GM18519 (cell line): Measurements from ENCODE around the gene ICE2.

Experiments used
- ATAC-seq: cut with Tn5 transposase; IDR thresholded peaks from one replicate; pipeline ENCODE4 v1.9.1; 2021; ENCODE audit warnings: mild to moderate bottlenecking, moderate library complexity; ENCODE audit not compliant: unreplicated experiment, low FRiP score

Gene ICE2

DNA sequence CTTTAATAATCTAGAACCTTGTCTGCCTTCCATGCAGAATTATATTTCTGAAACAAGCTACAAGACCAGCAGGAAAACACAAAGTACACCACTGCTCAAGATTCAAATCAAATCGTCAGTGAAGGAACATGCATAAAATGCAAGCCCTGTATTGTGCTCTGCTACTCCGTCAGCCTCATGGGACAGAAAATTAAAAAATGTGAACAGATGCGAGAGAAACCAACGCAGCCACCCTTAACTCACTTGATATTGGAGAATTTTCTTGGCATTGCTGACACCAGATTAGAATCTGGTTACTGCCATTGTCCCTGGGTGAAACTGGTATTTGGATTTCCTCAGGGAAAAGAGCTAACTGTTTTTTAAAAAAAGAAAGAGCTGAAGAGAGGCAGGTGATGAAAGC lies 104.7 kb downstream of the ICE2 start:
- ATAC-seq: no peak

- no peak for ATAC-seq
Observed at GRCh38 chr15:60373745-60374144, 105.2 kb downstream of the ICE2 start.

- ATAC-seq: no peak
Observed at GRCh38 chr15:60373327-60373726, 105.6 kb downstream of the ICE2 start.

GRCh38 chr15:60372756-60373155 lies 106.2 kb downstream of the ICE2 start:
- no peak for ATAC-seq

DNA sequence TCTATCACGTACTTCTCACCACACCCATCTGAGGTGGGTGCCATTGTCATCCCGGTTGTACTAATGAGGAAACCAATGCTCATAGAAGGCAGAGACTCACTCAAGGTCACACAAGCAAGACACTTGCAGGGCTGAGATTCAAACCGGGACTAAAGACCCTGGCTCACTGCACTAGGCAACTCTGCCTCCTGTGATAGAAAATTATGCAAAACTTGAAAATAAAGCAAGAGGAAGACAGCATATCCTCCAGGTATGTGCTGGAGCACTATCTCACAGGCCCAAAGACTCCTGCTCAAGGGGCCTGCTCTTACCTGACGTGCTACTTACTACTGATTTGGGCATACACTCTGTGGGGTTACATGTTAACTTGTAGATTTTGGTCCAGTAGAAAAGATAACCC lies 106.7 kb downstream of the ICE2 start:
- ATAC-seq: no peak

- ATAC-seq: no peak
Observed at GRCh38 chr15:60371175-60372051, 107.5 kb downstream of the ICE2 start.

- no peak for ATAC-seq
Observed at GRCh38 chr15:60370869-60371136, 108.1 kb downstream of the ICE2 start.

- no peak for ATAC-seq
Observed at GRCh38 chr15:60370105-60370868, 108.7 kb downstream of the ICE2 start.

DNA sequence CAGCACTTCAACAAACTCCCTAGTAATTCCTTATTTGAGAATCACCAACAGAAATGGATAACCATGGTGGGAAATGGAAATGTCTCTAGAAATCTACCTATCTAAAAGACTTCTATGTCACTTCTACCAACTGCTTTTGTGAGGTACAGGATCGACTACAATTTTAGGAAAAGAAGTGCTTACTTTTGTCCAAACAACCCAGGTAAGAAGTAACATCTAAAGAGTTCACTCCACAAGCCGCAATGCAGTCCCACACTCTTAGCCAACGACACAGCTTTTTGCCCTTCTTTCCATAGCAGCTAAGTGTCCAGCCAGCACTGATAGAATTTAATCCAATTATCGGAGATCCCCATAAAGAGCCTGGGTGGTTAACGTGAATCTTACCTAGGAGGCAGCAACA lies 109.2 kb downstream of the ICE2 start:
- ATAC-seq: no peak
